ENCODE measurements around the gene TMEFF2. TPM values are rescaled to one million over a fixed set of nuclear protein-coding genes. Genes with fewer than 3 reads are reported as not detected.

The TMEFF2 gene
- total and polyA plus RNA-seq, 2 of the 8 experiments (the other 6 are each of a cell fraction or from before 2014, with no cell fraction given) = 0.91 to 3.7 TPM

- TF ChIP-seq CHD7 (IDR thresholded peaks at IDR 0.05; ENCODE audit: insufficient replicate concordance, low read length) (no peak), TAF7 (optimal IDR thresholded peaks at IDR 0.05; ENCODE audit: borderline replicate concordance, low read depth, low read length) (no peak), RBBP5 (IDR thresholded peaks at IDR 0.05; ENCODE audit: borderline replicate concordance, low read depth, low read length) (no peak), POLR2A (IDR thresholded peaks at IDR 0.05; ENCODE audit: control extremely low read depth in 1 of 2, low read depth in 2 of 2, low read length in 2 of 2) (no peak), TBP (IDR thresholded peaks at IDR 0.05; ENCODE audit: low read depth, low read length) (no peak), CTCF (IDR thresholded peaks at IDR 0.05; ENCODE audit: control extremely low read depth in 1 of 3, insufficient read depth in 1 of 3, low read depth in 1 of 3, low read length in 3 of 3) (no peak), TEAD4 (IDR thresholded peaks at IDR 0.05; ENCODE audit: low read depth, low read length) (no peak), ATF2 (IDR thresholded peaks at IDR 0.05; ENCODE audit: low read length) (no peak)
Observed at GRCh38 chr2:192128655-192129054, 66.1 kb downstream of the TMEFF2 start (continued).

Measured in H1 (cell line).